ENCODE measurements around the gene GRAP.
"Not testable (repeated sequence)": the region's sequence is repeated elsewhere in the genome, so short reads cannot be mapped to it uniquely, and the experiment has no call there.

Gene GRAP

DNA sequence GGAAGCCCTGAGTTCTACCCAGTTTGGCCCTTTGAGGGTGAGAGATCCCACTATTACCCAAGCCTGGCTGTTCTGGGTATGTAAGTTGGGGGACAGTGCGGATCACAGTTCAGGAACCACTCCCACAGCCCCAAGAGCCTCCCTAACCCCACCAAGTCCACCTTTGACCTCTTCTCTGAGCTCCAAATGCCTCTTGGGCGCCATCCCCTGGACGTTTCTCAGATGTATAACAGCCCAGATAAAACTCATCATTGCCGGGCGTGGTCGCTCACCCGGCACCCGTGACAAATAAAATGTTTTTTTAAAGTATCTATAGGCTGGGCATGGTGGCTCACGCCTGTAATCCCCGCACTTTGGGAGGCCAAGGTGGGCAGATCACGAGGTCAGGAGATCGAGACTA is 8.7 kb upstream of the GRAP start:
- H3K4me3 Mint-ChIP-seq, H3K9me3 Mint-ChIP-seq: not testable (repeated sequence)

DNA sequence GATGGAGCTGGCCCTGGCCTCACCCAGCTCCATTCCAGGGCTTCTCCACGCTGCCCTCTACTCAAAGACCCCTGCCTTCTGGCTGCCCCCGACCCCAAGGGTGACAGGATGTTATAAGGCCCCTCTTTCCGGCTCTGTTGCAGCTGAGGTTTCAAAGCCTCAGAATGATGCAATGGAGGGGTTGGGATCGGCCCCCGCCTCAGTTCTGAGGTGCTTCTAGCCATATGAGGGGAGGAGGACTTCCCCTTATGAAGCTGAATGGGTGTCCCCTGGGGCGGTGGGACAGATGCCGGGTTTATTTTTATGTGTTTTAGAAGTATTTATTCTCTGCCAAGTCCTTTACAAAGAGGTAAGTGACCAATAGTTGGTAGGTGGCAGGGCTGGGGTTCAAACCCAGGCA is 2.1 kb upstream of the GRAP start:
- not testable (repeated sequence) for H3K36me3 Mint-ChIP-seq (ENCODE audit: low read depth); H3K27ac Mint-ChIP-seq; H3K4me1 Mint-ChIP-seq (ENCODE audit: low read depth); H3K27me3 Mint-ChIP-seq; H3K4me3 Mint-ChIP-seq; H3K9me3 Mint-ChIP-seq

More for the DNA sequence above, 8.7 kb upstream of the GRAP start:
- not testable (repeated sequence) for H3K4me1 Mint-ChIP-seq (ENCODE audit: low read depth); H3K27me3 Mint-ChIP-seq; H3K27ac Mint-ChIP-seq; H3K36me3 Mint-ChIP-seq (ENCODE audit: low read depth)

- not testable (repeated sequence) for H3K9me3 Mint-ChIP-seq; H3K27me3 Mint-ChIP-seq; H3K4me1 Mint-ChIP-seq (ENCODE audit: low read depth); H3K27ac Mint-ChIP-seq; H3K4me3 Mint-ChIP-seq; H3K36me3 Mint-ChIP-seq (ENCODE audit: low read depth)
These were observed 753 bp upstream of the GRAP start for GRCh38 chr17:19047510-19047909.

DNA sequence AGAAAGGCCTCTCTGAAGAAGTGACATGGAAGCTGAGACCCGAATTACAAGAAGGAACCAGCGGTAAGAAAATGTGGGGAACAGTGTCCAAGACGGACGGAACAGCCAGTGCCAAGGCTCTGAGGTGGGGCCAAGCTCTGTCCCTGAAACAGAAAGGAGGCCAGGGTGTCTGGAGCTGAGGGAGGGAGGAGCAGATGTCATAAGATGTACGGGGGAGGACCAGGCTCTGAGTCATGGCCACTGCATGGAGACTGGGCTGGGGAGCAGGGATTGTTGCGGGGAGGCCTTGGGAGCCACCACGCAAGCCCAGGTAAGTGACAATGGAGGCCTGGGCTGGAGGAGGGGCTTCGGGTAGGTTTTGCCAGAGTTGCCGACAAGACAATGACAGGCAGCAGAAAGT is 2.1 kb downstream of the GRAP start:
- not testable (repeated sequence) for H3K36me3 Mint-ChIP-seq (ENCODE audit: low read depth); H3K4me1 Mint-ChIP-seq (ENCODE audit: low read depth); H3K27me3 Mint-ChIP-seq; H3K27ac Mint-ChIP-seq; H3K4me3 Mint-ChIP-seq; H3K9me3 Mint-ChIP-seq

- not testable (repeated sequence) for H3K36me3 Mint-ChIP-seq (ENCODE audit: low read depth); H3K27ac Mint-ChIP-seq; H3K4me3 Mint-ChIP-seq; H3K27me3 Mint-ChIP-seq; H3K4me1 Mint-ChIP-seq (ENCODE audit: low read depth); H3K9me3 Mint-ChIP-seq
These were observed 3.7 kb downstream of the GRAP start for GRCh38 chr17:19043032-19043431.

DNA sequence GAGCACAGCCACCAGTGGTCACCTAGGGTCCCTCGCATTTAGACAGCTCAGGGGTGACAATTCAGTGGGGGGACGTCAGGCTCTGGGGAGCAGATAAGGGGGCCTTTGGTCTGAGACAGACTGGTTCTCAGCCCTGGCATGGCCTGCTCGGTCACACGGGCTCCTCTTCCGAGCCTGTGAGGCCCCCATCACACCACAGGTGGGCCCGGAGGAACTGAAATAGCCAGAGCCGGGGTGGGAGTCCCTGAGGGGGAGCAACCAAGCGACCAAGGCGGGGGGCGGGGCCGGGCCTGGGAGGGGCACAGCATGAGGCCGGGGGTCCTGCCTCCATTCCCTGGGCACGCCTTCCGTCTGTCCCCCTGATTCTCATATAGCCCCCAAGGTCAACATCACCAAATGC is 4.4 kb downstream of the GRAP start:
- H3K27me3 Mint-ChIP-seq, H3K4me3 Mint-ChIP-seq: not testable (repeated sequence)

GRCh38 chr17:19041871-19042270 is 4.9 kb downstream of the GRAP start:
- H3K27me3 Mint-ChIP-seq; H3K36me3 Mint-ChIP-seq (ENCODE audit: low read depth); H3K4me3 Mint-ChIP-seq; H3K9me3 Mint-ChIP-seq; H3K4me1 Mint-ChIP-seq (ENCODE audit: low read depth); H3K27ac Mint-ChIP-seq: not testable (repeated sequence)

More for the DNA sequence above, 4.4 kb downstream of the GRAP start:
- not testable (repeated sequence) for H3K36me3 Mint-ChIP-seq (ENCODE audit: low read depth); H3K9me3 Mint-ChIP-seq; H3K27ac Mint-ChIP-seq; H3K4me1 Mint-ChIP-seq (ENCODE audit: low read depth)

- not testable (repeated sequence) for H3K27ac Mint-ChIP-seq; H3K4me3 Mint-ChIP-seq; H3K9me3 Mint-ChIP-seq; H3K36me3 Mint-ChIP-seq (ENCODE audit: low read depth); H3K4me1 Mint-ChIP-seq (ENCODE audit: low read depth); H3K27me3 Mint-ChIP-seq
These were observed 6.4 kb downstream of the GRAP start for GRCh38 chr17:19040350-19040749.

DNA sequence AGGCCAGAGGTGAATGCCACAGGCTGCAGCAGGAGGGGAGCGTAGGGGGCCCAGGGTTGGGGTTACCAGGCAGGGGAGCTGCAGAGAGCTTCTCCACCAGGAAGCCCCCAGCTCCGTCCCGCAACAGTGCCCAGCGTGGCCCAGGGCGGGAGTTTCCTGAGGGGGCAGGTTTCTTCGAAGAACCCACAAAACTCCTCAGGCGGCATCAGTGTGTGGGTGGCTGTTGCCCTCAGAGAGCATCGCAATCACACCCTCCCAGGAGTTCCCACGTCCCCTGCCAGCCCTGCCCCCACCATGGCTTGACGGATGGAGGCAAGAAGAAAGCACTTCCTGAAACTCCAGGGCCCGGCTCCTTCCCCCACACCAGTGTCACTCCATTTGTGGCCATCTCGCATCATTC is 8.0 kb downstream of the GRAP start:
- H3K27me3 Mint-ChIP-seq; H3K36me3 Mint-ChIP-seq (ENCODE audit: low read depth); H3K4me3 Mint-ChIP-seq: not testable (repeated sequence)

GRCh38 chr17:19038007-19038406 is 8.8 kb downstream of the GRAP start:
- not testable (repeated sequence) for H3K4me1 Mint-ChIP-seq (ENCODE audit: low read depth); H3K9me3 Mint-ChIP-seq; H3K36me3 Mint-ChIP-seq (ENCODE audit: low read depth); H3K27me3 Mint-ChIP-seq; H3K4me3 Mint-ChIP-seq; H3K27ac Mint-ChIP-seq

More for the DNA sequence above, 8.0 kb downstream of the GRAP start:
- not testable (repeated sequence) for H3K4me1 Mint-ChIP-seq (ENCODE audit: low read depth); H3K27ac Mint-ChIP-seq; H3K9me3 Mint-ChIP-seq

- not testable (repeated sequence) for H3K4me1 Mint-ChIP-seq (ENCODE audit: low read depth); H3K27me3 Mint-ChIP-seq; H3K4me3 Mint-ChIP-seq; H3K9me3 Mint-ChIP-seq; H3K36me3 Mint-ChIP-seq (ENCODE audit: low read depth); H3K27ac Mint-ChIP-seq
These were observed 9.2 kb downstream of the GRAP start for GRCh38 chr17:19037547-19037946.

- H3K27me3 Mint-ChIP-seq; H3K9me3 Mint-ChIP-seq; H3K27ac Mint-ChIP-seq; H3K36me3 Mint-ChIP-seq (ENCODE audit: low read depth); H3K4me3 Mint-ChIP-seq; H3K4me1 Mint-ChIP-seq (ENCODE audit: low read depth): not testable (repeated sequence)
These were observed 10.6 kb downstream of the GRAP start for GRCh38 chr17:19036186-19036585.

- not testable (repeated sequence) for H3K27ac Mint-ChIP-seq; H3K4me3 Mint-ChIP-seq; H3K4me1 Mint-ChIP-seq (ENCODE audit: low read depth); H3K27me3 Mint-ChIP-seq; H3K36me3 Mint-ChIP-seq (ENCODE audit: low read depth); H3K9me3 Mint-ChIP-seq
These were observed 14.3 kb downstream of the GRAP start for GRCh38 chr17:19032377-19032988.

DNA sequence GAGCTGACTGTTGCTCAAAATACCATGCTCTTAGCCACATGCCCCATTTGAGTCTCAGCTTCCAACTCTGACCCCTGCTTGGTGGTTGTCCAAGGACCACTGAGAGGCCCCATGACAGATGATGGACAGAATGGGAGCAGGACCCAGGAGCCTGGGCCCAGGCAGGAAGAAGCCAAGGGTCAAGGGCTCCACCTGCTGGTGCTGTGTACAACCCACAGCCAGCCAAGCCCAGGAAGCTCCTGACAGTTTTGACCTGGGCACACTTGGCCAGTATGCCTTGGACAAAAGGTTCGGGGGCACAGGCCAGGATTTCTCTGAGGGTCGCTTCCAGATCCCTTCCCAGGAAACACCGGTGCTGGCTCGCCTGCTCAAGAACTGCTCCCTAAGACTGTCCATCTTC is 15.0 kb downstream of the GRAP start:
- H3K4me3 Mint-ChIP-seq; H3K9me3 Mint-ChIP-seq; H3K36me3 Mint-ChIP-seq (ENCODE audit: low read depth); H3K4me1 Mint-ChIP-seq (ENCODE audit: low read depth); H3K27me3 Mint-ChIP-seq; H3K27ac Mint-ChIP-seq: not testable (repeated sequence)

DNA sequence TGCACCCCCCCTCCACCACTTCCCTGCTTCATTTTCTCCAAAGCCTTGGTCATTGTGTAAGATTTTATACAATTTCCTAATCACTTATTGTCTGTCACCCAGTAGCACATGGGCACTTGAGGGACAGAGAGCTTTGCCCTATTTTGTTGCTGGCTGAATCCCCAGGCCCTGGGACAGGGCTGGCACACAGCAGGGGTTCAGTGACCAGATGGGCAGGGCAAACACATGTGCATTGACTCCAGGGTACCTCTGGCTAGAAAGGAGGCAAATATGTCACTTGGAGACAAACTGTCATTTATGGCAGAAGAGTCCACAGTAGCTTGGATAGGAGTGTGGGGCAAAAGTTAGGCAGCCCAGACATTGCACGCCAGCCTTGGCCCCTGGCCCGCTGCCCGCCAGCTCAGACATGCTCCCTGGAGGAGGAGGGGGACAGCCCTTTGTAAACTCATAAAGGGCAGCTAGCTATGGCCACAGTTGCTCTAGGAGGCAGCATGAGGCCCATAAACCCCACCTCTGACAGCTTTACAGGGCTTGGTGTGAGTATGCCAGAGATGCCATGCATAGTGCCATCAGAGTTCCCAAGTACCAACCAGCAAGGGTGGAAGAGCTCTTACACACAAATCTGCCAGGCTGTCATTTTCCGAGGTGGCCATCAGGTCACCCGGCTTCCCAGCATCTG is 15.8 kb downstream of the GRAP start:
- not testable (repeated sequence) for H3K36me3 Mint-ChIP-seq (ENCODE audit: low read depth); H3K9me3 Mint-ChIP-seq; H3K27ac Mint-ChIP-seq

GRCh38 chr17:19029740-19030139 is 17.0 kb downstream of the GRAP start:
- not testable (repeated sequence) for H3K4me3 Mint-ChIP-seq; H3K36me3 Mint-ChIP-seq (ENCODE audit: low read depth); H3K9me3 Mint-ChIP-seq; H3K4me1 Mint-ChIP-seq (ENCODE audit: low read depth); H3K27me3 Mint-ChIP-seq; H3K27ac Mint-ChIP-seq

More for the DNA sequence above, 15.8 kb downstream of the GRAP start:
- not testable (repeated sequence) for H3K4me3 Mint-ChIP-seq; H3K4me1 Mint-ChIP-seq (ENCODE audit: low read depth); H3K27me3 Mint-ChIP-seq
